Measurements from ENCODE around the gene NTM.
A peak's percentile ranks its signal among the peaks of the same experiment; 100 is the strongest.

GRCh38 chr11:132033051-132033450 is 662.6 kb downstream of the NTM start:
- TF ChIP-seq RAD21 (conservative IDR thresholded peaks at IDR 0.05), result no peak
- TF ChIP-seq, protein P1, sequence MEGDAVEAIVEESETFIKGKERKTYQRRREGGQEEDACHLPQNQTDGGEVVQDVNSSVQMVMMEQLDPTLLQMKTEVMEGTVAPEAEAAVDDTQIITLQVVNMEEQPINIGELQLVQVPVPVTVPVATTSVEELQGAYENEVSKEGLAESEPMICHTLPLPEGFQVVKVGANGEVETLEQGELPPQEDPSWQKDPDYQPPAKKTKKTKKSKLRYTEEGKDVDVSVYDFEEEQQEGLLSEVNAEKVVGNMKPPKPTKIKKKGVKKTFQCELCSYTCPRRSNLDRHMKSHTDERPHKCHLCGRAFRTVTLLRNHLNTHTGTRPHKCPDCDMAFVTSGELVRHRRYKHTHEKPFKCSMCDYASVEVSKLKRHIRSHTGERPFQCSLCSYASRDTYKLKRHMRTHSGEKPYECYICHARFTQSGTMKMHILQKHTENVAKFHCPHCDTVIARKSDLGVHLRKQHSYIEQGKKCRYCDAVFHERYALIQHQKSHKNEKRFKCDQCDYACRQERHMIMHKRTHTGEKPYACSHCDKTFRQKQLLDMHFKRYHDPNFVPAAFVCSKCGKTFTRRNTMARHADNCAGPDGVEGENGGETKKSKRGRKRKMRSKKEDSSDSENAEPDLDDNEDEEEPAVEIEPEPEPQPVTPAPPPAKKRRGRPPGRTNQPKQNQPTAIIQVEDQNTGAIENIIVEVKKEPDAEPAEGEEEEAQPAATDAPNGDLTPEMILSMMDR (IDR thresholded peaks at IDR 0.05; ENCODE audit: poor library complexity, severe bottlenecking), result no peak
- peak; percentile 37 for TF ChIP-seq POLR2AphosphoS5 (IDR thresholded peaks at IDR 0.05)
- TF ChIP-seq EZH2 (IDR thresholded peaks at IDR 0.05; ENCODE audit: borderline replicate concordance, insufficient read depth, low read length, poor library complexity, severe bottlenecking), result no peak
- TF ChIP-seq, protein P2, sequence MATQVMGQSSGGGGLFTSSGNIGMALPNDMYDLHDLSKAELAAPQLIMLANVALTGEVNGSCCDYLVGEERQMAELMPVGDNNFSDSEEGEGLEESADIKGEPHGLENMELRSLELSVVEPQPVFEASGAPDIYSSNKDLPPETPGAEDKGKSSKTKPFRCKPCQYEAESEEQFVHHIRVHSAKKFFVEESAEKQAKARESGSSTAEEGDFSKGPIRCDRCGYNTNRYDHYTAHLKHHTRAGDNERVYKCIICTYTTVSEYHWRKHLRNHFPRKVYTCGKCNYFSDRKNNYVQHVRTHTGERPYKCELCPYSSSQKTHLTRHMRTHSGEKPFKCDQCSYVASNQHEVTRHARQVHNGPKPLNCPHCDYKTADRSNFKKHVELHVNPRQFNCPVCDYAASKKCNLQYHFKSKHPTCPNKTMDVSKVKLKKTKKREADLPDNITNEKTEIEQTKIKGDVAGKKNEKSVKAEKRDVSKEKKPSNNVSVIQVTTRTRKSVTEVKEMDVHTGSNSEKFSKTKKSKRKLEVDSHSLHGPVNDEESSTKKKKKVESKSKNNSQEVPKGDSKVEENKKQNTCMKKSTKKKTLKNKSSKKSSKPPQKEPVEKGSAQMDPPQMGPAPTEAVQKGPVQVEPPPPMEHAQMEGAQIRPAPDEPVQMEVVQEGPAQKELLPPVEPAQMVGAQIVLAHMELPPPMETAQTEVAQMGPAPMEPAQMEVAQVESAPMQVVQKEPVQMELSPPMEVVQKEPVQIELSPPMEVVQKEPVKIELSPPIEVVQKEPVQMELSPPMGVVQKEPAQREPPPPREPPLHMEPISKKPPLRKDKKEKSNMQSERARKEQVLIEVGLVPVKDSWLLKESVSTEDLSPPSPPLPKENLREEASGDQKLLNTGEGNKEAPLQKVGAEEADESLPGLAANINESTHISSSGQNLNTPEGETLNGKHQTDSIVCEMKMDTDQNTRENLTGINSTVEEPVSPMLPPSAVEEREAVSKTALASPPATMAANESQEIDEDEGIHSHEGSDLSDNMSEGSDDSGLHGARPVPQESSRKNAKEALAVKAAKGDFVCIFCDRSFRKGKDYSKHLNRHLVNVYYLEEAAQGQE (IDR thresholded peaks at IDR 0.05; ENCODE audit: borderline replicate concordance), result no peak
- TF ChIP-seq SMC3 (conservative IDR thresholded peaks at IDR 0.05; ENCODE audit: poor library complexity), result no peak
- peak; percentile 71 for TF ChIP-seq EP300 (conservative IDR thresholded peaks at IDR 0.05; ENCODE audit: poor library complexity, severe bottlenecking)

All from neural cell (in vitro differentiated cells).